Measurements from ENCODE around the gene CDV3.

Gene CDV3

GRCh38 chr3:133575086-133575485 lies 1.6 kb downstream of the CDV3 start:
- no peak for TF ChIP-seq CTCF (IDR thresholded peaks at IDR 0.05; ENCODE audit: insufficient read depth, low read depth, low read length, missing control alignments)
- DNase-seq (ENCODE audit: low read depth): peak; percentile 56
- peak overlapping the region; percentile 73 for H3K4me3 ChIP-seq (ENCODE audit: low read depth, low read length)

- TF ChIP-seq CTCF (IDR thresholded peaks at IDR 0.05; ENCODE audit: insufficient read depth, low read depth, low read length, missing control alignments): no peak
- no peak for DNase-seq (ENCODE audit: low read depth)
- peak overlapping the region; percentile 73 for H3K4me3 ChIP-seq (ENCODE audit: low read depth, low read length)
Observed at GRCh38 chr3:133576169-133576568, 2.7 kb downstream of the CDV3 start.

- TF ChIP-seq CTCF (IDR thresholded peaks at IDR 0.05; ENCODE audit: insufficient read depth, low read depth, low read length, missing control alignments): peak; percentile 26
- peak overlapping the region; percentile 73; the same call in 1 of the 2 replicates for H3K4me3 ChIP-seq (ENCODE audit: low read depth, low read length)
- no peak for DNase-seq (ENCODE audit: low read depth)
Observed at GRCh38 chr3:133578548-133579191, 5.2 kb downstream of the CDV3 start.

GRCh38 chr3:133583396-133583795 lies 9.9 kb downstream of the CDV3 start:
- DNase-seq (ENCODE audit: low read depth): no peak
- no peak overlapping the region for H3K4me3 ChIP-seq (ENCODE audit: low read depth, low read length)
- TF ChIP-seq CTCF (IDR thresholded peaks at IDR 0.05; ENCODE audit: insufficient read depth, low read depth, low read length, missing control alignments): no peak

- no peak for TF ChIP-seq CTCF (IDR thresholded peaks at IDR 0.05; ENCODE audit: insufficient read depth, low read depth, low read length, missing control alignments)
- no peak overlapping the region for H3K4me3 ChIP-seq (ENCODE audit: low read depth, low read length)
- no peak for DNase-seq (ENCODE audit: low read depth)
Observed at GRCh38 chr3:133588035-133588434, 14.5 kb downstream of the CDV3 start.

- no peak overlapping the region for H3K4me3 ChIP-seq (ENCODE audit: low read depth, low read length)
- no peak for DNase-seq (ENCODE audit: low read depth)
- TF ChIP-seq CTCF (IDR thresholded peaks at IDR 0.05; ENCODE audit: insufficient read depth, low read depth, low read length, missing control alignments): no peak
Observed at GRCh38 chr3:133588784-133589465, 15.4 kb downstream of the CDV3 start.
